Hindlimb muscle (tissue), 1 donor: ENCODE data around the gene IL31. TPM values are rescaled to one million over a fixed set of nuclear protein-coding genes. Genes with fewer than 3 reads are reported as not detected.

Experiments
- DNase-seq: peaks from one replicate; pipeline ENCODE4 v3.0.0-alpha.2; 2013
- polyA plus RNA-seq: library from polyadenylated mRNA; unstranded; fragments of 120-200 nt; gene quantifications from one replicate; pipeline ENCODE4 v1.2.1, GENCODE V29; 2013; ENCODE audit not compliant: insufficient read length

The IL31 gene
- polyA plus RNA-seq, 1 donor = not detected

GRCh38 chr12:122152754-122153153, 21.3 kb downstream of the IL31 start:
- no peak for DNase-seq

- no peak for DNase-seq
Observed at GRCh38 chr12:122150127-122150681, 23.8 kb downstream of the IL31 start.

GRCh38 chr12:122148657-122149056, 25.4 kb downstream of the IL31 start:
- no peak for DNase-seq

- DNase-seq = no peak
Observed at GRCh38 chr12:122147514-122148290, 26.3 kb downstream of the IL31 start.

GRCh38 chr12:122145505-122146330, 28.3 kb downstream of the IL31 start:
- no peak for DNase-seq

GRCh38 chr12:122144885-122145284, 29.1 kb downstream of the IL31 start:
- DNase-seq = no peak

- DNase-seq = no peak
Observed at GRCh38 chr12:122142857-122143256, 31.2 kb downstream of the IL31 start.

GRCh38 chr12:122141911-122142725, 31.9 kb downstream of the IL31 start:
- no peak for DNase-seq

GRCh38 chr12:122140467-122141257, 33.4 kb downstream of the IL31 start:
- DNase-seq = no peak

GRCh38 chr12:122139941-122140340, 34.1 kb downstream of the IL31 start:
- DNase-seq = no peak

- no peak for DNase-seq
Observed at GRCh38 chr12:122139266-122139665, 34.8 kb downstream of the IL31 start.

- DNase-seq = no peak
Observed at GRCh38 chr12:122138616-122139015, 35.4 kb downstream of the IL31 start.

- no peak for DNase-seq
Observed at GRCh38 chr12:122138181-122138580, 35.8 kb downstream of the IL31 start.

GRCh38 chr12:122137681-122138080, 36.3 kb downstream of the IL31 start:
- no peak for DNase-seq

GRCh38 chr12:122137229-122137628, 36.8 kb downstream of the IL31 start:
- DNase-seq = no peak

- no peak for DNase-seq
Observed at GRCh38 chr12:122135437-122136031, 38.5 kb downstream of the IL31 start.

GRCh38 chr12:122133192-122133950, 40.6 kb downstream of the IL31 start:
- DNase-seq = no peak

GRCh38 chr12:122130150-122130549, 43.9 kb downstream of the IL31 start:
- no peak for DNase-seq

- no peak for DNase-seq
Observed at GRCh38 chr12:122129131-122129530, 44.9 kb downstream of the IL31 start.

- no peak for DNase-seq
Observed at GRCh38 chr12:122128481-122128880, 45.5 kb downstream of the IL31 start.

GRCh38 chr12:122127839-122128238, 46.2 kb downstream of the IL31 start:
- no peak for DNase-seq
